GM19035 (cell line): Measurements from ENCODE around the gene ALDH1L1.

Experiments used
- ATAC-seq: cut with Tn5 transposase; IDR thresholded peaks from one replicate; pipeline ENCODE4 v1.9.1; 2021; ENCODE audit not compliant: unreplicated experiment

The ALDH1L1 gene

DNA sequence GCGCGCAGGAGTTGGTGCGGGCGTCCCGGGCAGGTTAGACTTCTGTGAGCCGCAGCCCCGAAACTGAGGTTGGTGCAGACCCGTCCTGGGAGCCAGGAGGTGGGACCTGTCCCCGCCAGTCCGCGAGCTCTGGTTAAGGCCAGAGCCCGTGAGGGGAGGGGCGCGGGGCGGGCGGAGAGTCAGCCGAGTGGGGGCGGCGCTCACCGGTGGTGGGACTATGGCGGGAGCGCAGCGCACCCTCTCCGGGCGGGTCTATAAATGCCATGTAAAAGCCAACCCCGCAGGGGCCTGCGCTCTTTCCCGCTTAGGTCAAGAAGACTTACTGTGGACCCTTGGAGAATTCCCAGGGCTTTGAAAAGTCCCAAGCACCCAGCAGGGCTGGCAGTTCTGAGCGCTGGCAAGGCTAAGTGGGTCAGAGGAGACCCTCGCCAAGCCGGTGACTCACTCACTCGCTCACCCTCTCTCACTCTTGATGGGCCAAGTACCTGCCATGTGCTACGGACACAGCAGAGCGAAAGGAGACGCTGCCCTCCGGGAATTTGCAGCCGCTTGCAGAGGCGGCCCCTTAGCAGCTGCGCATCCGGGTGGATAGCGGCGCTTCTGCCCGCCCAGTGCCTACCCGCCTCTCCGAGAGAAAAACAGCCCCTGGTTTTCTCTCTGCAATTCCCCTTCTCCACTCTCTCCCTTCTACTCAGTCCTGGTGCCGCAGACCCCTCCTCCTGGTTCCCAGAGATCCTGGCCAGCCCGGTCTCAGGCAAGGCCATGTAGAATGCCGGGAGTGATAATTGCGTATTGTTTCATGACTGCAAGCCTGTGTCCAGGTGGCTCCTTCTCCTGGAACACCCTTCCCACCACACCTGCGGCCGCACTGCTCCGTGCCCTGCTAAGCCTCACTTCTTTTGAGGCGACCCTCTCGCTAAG lies at the start of gene ALDH1L1:
Gene ALDH1L1 (minus strand): TSS at position 110 of the 921 bp plus-strand sequence. CDS start 19,607 bp downstream, outside the sequence.
- no peak for ATAC-seq

DNA sequence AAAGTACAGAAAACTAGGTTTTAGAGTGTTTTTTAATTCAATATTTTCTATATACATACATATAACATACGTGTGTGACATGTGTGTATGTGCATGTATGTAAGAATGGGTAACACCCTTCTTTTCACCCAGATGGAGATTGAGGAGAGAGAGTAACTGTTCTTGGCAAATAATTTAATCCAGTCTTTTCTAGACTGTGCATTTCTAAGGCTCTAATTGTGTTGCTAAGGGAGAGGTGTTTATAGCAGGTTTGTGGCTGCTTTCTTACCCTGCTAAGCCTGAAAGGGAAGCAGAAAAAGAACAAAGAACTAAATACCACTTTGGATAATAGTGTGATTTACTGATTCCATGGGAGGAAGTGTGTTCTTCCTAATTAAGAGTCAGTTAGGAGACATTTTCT lies 46.0 kb upstream of the ALDH1L1 start:
- ATAC-seq: no peak

DNA sequence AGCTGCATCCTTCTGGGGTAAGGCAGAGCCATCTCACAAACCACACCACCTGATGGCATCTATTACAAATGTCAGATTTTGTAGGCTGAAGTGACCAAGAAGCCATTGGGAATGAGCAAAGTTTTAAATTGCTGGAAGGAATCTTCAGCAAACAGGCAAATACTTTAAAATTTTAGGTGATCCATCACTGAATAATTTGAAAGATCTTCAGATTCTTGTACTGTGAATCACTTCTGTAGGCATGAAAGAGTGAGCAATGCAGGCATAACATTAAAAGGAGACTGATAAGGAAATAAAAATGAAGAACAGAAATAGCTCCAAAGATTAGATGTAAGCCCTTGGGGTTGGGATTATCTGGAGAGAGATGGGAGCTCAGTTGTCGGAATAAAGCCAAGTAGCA lies 36.0 kb upstream of the ALDH1L1 start:
- ATAC-seq: no peak

DNA sequence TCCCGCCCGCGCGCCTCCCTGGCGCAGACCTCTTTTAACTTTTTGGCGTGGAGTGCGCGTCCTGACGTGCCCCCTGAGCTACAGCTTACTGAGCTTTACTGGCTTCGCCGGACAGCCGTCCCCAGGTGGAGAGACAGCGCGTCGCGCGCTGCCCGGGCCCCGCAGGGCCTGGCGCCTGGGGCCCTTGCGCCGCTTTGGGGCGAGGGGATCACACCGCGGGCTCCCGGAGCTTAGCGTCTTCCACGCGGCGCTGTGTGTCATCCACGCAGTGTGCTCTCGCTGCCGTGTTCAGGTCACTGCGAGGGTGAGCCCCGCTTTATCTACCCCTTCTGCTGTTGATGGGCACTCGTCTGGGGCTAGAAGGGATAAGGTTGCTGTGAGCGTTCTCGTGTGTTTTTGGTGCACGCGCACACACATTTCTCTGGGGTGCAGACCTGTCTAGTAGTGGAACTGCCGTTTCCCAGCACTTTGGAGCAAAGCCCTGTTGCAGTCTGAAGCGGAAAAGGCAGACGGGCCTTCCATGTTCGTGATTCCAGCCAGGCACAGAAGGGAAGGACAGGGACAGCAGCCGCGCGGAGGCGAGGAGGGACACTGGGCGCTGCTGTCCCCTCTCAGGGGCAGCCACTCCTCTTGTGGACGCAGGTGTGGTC lies 33.1 kb upstream of the ALDH1L1 start:
- no peak for ATAC-seq

DNA sequence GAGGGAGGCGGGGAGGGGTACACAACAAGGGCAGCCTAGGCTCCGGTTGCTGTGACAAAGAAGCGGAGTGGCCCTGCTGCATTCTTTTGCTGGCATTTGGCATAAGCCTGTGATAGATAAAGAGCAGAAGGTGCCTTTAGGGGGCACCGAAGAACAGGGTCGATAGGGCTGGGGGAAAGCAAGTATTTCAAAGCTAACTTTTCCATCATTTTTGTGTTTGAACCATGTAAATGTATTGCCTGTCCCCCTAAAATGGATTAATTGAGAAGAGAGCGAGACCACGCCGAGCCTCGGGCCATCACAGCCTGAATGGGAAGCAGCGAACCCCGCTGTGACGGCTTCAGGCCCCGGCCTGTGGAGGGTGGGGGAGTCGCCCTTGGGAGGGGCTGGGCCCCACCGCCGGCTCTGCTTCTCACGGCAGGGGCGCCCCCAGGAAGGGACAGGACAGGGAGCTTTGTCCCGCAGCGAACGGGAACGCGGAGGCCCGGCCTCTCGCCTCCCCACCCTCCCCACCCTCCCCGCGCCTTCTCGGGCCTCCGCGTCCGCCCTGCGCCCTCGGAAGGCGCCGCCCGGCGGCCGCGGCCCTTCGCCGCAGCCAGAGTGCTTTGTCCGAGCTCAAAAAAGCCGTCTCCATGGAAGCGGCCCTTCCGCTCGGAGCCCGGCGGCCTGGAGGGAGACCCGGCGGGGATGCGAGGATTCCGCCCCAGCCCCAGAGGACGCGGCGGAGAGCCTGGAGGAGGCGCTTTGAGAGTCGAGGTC lies 32.4 kb upstream of the ALDH1L1 start:
- no peak for ATAC-seq

DNA sequence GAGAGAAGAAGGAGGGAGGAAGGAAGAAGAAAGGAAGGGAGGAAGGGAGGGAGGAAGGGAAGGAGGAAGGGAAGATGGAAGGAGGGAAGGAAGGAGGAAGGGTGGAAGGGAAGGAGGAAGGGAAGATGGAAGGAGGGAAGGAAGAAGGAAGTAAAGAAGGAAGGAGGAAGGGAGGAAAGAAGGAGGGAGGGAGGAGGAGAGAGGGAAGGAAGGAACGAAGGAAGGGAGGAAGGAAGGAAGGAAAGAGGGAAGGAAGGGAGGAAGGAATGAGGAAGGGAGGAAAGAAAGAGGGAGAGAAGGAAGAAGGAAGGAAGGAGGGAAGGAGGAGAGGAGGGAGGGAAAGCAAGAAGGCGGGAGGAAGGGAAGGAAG lies 31.8 kb upstream of the ALDH1L1 start:
- ATAC-seq: no peak

DNA sequence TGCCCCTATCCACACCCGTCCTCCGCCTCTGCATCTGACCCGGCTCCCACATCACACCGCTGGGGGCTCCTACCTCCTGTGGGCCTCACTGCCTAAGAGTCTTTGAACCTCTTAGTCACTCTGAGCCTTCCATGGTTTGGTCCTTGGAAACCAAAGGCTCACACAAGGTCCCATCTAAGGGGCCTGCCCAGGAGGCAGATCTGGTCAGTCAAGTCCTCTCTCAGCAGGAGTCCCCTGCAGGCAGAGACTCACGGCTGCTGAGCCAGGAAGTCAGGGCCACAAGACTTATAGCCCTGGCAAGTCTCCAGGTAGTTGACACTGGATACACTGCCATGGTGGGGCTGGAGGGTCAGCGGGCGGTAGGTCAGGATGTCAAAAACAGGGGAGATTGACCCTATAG lies 31.2 kb upstream of the ALDH1L1 start:
- ATAC-seq: no peak

DNA sequence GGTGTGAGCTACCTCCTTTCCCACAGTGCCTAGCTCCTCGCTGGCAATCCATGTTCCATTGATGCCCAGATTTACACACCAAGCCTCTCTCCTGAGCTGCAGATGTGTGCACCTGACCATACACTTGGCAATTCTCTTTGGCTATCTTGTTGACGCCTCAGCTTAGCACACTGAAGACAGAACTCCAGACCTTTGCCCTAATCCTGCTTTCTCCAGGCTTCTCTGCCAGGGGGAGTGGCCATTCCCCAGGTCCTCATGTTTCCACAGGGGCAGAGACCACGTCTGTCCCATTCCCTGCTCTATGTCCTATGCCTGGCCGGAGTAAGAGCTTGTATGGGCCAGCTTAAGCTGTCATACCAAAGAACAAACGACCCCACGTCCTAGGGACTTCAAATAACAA lies 30.2 kb upstream of the ALDH1L1 start:
- no peak for ATAC-seq

DNA sequence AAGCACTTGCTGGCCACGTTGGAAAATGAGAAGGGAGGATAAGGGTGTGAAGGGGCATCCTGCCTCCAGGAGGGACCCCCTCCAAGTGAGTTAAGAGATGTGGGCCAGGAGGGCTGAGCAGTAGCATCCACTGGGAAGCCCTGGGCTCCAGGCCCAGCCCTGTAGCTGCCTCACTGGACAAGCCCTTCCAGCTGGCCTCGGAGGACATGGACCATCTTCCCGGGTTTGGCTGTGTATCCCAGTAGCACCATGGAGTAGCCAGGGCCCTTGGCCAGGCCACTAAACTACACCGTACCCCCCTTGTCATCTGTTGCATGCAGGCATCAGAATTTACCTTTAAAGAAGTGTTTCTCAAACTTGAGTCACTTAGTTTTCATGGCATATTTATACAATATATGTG lies 29.4 kb upstream of the ALDH1L1 start:
- no peak for ATAC-seq

DNA sequence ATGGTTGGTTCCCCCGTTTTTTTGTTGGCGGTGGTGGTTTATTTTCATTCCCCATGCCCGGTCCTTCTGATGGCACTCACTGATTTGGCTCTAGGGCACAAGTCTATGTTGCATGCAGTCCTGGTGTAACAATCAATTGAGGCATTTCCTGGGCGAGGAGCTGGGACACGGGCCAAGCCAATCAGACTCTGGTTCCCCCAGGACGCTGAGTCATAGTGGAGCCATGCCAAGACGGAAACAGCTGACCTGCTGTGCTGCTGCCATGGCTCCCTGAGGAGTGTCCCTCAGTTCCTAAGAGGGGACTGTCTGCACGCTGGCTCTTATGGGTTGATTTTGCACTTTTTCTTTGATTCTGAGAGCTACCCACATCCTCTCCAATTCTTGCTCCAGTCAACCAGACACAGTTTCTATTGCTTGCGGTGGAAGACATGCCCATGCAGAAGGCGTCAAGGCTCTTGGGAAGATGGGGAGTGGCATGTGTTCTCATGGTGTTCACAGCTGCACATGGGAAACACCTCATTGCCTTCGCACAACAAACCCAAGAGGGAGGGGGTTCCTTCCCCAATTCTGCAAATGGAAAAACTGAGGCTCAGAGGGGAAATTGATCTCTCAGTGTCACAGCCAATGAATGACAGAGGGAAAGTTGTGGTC lies 28.3 kb upstream of the ALDH1L1 start:
- ATAC-seq: no peak

DNA sequence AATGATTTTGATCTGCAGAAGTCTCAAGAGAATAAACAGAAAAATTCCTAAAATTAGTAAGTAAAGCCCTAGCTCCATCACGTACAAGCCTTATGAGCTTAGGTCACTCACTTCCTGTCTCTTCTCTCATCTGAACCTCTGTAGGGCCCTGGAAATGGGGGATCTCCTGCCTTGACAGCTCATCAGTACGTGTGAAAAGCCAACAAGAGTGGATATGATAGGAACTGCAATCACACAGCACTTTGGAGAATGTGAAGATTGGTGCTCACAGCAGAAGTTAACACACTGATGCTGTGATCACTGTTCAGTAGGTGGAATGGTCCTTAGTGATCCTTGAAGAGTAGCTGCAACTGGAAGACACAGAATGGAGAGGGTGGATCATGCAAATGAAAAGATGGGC lies 27.8 kb upstream of the ALDH1L1 start:
- ATAC-seq: no peak

DNA sequence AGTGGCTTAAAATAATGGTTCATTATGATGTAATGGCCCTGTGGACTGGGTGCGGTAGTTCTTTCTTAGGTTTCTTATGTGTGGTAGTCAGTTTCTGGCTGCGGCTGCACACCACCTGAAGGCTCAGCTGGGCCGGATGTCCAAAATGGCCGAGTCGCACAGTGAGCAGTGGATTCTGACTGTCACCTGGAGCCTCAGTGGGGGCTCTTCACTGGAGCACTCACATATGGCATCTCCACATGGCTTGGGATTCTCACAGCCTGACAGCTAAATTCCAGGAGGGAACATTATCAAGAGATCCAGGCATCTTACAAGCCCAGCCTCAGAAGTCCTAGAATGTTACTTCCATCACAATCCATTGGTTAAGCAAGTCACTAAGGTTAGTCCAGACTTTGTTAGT lies 26.8 kb upstream of the ALDH1L1 start:
- ATAC-seq: no peak

DNA sequence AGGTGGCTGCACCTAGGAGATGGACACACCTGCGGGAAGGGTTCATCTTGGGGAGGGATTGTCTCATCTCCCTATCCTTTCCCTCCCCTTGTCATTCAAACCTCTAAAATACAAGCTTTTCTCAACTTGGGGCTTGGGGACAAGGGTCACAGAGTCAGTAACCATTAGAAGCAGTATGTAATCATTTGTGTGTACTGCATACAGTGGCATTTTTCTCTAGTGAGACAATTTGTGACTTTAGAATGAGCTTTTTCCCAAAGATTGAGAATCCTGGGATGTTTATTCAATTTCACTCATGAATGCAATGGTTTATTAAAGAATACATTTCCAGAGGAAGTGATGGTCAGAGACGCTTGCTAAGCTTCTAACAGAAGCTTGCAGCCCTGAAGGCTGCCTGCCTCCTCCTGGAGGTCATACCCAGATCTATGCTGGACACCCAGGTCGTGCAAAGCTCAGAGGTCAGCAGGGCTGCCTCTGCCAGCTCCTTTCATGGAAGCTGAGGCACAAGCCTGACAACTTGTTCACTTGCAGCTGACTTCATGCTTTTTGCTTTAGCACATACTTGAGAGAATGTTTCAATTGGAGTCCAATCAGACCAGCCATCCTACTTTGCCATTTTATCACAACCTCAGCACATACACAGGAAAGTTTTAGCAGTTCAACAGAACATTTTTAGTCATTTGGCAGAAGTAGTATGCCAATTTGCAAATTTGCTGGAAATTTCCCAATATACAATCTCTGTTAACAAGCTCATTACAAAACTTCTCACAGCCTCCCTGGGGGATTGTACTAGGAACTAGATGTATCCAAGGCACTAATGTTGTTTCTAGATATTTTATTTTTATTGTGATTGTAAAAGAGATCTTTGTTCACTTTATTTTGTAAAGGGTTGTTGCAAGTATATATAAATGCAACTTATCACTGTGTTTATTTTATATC lies 25.6 kb upstream of the ALDH1L1 start:
- ATAC-seq: no peak

DNA sequence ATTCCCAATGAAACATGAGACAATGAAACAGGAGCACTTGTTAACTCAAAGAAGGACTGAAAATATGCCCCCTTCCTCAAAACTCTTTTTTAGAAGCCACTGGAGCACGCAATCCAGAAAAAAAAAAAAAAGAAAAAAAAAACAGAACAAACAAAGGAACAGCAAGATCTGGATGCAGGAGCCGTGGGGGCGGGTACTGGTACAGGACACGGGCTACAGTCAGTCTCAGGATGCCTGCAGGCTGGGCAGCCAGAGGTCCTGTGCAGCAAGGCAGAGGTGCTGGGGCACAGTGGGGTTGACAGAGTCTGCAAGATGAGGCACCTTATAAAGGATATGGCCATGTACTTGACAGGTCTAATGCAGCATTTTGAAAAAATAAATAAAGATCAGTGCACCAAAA lies 22.3 kb upstream of the ALDH1L1 start:
- ATAC-seq: no peak

DNA sequence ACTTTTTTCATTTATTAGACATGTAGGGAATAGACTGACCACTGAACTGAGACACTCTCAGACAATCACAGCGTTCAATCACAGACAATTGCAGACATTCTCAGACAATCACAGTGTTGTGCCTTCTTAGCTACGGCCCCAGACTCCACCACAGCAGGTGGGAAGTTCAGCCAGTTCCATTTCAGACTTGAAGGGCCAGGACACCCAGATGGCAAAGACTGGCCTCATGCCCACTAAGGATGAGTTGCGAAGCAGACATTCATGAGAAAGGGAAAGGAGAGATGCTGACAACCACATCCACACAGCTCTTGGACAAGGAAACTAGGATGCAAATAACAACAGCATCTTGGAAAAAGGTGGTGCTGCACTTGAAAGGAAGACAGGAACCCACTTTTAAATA lies 21.9 kb upstream of the ALDH1L1 start:
- ATAC-seq: no peak

DNA sequence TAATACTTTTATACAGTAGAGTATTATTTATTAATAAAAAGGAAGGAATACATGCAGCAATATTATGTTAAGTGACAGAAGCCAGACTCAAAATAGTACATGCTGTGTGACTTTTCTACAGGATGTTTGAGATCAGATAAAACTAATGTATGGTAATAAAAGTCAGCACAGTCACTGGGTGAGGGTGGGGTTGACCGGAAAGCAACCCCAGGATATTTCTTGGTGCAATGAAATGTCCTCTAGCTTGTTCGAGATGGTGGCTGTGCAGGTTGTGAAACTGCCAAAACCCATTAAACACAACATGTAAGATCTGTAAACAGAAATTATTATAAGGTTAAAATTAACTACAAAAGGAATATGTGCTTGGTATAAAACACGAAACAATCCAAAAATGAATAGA lies 20.8 kb upstream of the ALDH1L1 start:
- ATAC-seq: no peak

DNA sequence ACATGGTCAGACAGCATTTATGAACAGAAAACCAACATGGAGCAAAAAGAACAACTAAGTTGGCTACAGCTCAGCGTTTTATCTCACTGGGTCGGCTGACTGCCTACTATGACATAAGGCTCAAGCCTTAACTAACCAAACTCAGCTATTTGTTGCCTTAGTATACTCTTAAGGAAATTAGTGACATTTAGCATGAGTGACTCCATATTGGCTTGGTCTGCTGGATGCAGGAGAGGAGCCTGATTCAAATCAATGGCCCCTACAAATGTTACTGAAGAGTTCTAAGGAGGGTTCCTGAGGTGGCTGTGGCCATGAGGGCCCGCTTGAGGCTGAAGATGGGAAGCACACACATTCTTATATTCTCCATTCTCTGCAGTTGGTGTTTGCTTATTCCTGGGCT lies 20.1 kb upstream of the ALDH1L1 start:
- ATAC-seq: no peak

DNA sequence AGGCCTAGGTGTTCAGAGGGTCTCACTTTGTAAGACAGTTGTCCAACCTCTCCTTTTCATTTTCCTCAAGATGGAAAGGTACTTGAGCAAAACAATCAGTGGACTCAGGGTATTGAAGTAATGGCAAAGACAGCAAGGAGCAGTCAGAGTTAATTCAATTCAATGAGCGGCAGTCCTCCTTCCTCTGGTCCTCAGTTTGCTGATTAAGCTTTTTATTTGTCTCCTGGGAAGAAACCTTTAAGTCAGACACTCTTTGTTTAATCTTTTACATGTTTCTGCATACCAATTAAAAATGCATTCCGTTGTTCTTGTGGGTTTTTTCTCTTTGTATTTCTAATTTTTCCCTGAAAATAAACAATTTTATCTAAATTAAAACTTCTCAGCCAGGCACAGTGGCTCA lies 18.9 kb upstream of the ALDH1L1 start:
- no peak for ATAC-seq

DNA sequence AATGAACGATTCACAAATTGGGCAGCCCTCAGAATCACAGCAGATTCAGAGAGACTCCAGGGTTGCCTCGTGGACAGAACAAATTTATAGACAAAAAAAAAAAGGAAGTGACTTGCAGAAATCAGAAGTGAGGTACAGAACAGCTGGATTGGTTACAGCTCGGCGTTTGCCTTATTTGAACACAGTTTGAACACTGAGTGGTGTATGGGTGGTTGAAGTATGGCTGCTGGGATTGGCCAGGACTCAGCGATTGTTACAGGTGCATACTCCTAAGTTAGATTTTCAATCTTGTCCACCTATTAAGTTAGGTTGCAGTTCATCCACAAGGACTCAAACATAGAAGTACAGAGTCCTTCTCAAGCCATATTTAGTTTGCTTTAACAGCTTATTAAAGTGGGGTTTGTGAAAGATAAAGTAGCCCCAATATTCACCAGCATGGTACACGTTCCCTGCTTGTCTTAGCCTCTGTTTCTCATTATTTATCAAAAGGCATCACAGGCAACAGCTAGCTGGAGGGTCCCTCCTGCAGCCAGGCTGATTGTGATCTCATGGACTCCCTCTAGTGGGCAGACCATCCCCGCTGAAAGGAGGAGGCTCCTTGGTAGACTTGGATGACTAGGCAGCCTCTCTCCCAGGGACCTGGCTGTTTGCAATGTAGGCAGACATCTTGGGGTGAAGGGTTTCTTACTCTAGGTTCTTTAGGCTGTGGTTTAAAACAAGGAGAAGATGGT lies 17.6 kb upstream of the ALDH1L1 start:
- no peak for ATAC-seq

DNA sequence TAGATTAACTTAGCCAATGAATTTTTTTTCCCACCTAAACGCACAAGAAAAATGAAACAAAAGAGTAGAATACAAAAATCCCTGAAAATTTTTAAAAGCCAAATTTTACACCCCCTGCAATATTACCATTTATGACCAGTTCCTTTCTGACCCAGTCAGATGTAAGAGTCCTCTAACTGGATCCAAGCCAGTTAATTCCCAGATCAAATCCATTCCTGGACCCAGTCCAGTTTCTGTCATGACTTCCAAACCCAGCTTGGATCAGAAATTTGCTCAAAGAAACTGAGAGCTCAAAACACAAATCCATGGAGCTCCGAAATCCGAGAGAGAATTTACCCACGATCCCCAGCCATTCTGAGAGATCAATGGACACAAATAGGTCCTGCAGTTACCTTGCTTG lies 17.0 kb upstream of the ALDH1L1 start:
- ATAC-seq: no peak
